Stimulated activated CD8-positive, alpha-beta memory T cell treated with anti-CD3 and anti-CD28 coated beads, Interleukin-4, amount 100 ng/mL, for 4 hours (primary cell): ENCODE measurements around the gene PRSS53.
"Not testable (repeated sequence)": the region's sequence is repeated elsewhere in the genome, so short reads cannot be mapped to it uniquely, and the experiment has no call there.

Source experiments
- DNase-seq, 2 donors: peaks; one replicate each; pipeline ENCODE4 v3.0.0-alpha.2; 2020; ENCODE audit warnings: low read depth in 2 of 2, low spot score in 1 of 2

PRSS53 gene

GRCh38 chr16:31118223-31119155, 29.7 kb upstream of the PRSS53 start:
- DNase-seq = no peak

DNA sequence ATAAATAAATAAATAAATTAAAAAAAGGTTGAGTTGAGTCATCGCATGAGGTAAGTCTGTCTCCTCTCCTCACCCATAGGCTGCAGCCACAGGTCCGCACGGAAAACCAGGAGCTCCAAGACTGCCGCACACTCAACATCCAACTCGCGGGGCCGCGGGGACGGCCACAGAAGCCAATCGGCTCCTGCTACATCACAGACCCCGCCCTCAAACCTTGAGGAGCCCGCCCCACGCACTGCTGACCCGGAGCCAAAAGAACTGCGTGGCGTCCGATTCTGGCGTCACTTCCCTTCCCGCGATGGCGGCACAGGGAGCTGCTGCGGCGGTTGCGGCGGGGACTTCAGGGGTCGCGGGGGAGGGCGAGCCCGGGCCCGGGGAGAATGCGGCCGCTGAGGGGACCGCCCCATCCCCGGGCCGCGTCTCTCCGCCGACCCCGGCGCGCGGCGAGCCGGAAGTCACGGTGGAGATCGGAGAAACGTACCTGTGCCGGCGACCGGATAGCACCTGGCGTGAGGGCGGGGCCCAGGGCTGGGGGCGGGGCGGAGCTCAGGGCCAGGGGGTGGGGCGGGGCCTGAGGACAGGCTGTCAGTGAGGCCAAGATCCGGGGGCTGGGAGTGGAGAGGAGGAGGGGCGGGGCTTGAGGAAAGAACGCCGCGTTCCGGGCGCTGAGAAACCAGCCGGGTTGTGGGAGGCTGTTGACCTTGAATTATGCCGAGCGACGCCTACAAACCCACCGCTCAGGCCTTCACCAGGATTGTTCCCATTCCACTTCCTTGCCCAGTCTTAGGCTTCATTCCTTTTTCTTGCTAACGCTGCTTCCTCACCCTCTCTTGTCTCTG, 28.9 kb upstream of the PRSS53 start, which contains the start of gene KAT8:
KAT8 (plus strand) TSS at position 281 of the 839 bp plus-strand sequence; CDS start at position 299, 18 bp downstream.
- DNase-seq = peak; percentile 94 to 96

- no peak for DNase-seq
Measured at GRCh38 chr16:31114468-31114867, 25.7 kb upstream of the PRSS53 start.

DNA sequence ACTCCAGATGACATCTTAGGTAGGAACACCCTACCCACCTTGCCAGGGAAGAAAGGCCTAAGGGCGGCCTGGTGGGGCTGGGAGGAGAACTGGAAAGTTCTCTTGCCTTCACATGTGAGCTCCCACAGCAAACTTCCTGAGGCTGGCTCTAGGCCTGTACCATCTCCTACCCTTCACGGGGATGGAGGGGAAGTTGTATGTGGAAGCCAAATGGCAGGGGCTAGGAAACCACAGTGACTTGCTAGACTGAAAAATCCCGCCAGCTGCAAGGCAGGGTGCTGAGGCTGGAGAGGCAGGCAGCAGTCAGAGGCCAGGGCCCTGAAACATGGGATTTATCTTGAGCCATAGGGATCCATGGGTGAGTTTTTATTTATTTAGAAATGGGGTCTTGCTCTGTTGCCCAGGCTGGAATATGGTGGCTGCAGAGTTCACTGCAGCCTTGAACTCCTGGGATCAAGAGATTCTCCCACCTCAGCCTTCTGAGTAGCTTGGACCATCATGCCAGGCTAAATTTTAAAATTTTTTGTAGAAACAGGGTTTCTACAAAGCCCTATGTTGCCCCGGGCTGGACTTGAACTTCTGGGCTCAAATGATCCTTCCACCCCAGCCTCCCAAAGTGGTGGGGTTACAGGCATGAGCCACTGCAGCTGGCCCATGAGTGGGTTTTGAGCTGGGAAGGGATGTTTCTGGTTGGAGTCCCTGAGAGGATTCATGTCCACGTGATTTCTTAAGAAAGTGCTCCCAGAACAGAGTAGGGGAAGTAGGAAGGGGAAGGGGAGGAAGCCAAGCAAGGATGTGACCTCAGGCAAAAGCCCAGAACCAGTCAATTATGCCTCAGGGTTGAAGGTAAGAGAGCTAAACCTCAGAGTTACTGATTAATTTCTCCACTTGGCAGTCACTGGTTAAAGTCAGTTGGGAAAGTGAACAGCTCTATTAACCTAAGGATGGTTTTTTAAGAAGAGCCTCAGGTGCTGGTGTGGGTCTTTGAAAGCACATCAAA, 24.7 kb upstream of the PRSS53 start:
- no peak for DNase-seq

GRCh38 chr16:31112711-31113110, 24.0 kb upstream of the PRSS53 start:
- DNase-seq = no peak

DNA sequence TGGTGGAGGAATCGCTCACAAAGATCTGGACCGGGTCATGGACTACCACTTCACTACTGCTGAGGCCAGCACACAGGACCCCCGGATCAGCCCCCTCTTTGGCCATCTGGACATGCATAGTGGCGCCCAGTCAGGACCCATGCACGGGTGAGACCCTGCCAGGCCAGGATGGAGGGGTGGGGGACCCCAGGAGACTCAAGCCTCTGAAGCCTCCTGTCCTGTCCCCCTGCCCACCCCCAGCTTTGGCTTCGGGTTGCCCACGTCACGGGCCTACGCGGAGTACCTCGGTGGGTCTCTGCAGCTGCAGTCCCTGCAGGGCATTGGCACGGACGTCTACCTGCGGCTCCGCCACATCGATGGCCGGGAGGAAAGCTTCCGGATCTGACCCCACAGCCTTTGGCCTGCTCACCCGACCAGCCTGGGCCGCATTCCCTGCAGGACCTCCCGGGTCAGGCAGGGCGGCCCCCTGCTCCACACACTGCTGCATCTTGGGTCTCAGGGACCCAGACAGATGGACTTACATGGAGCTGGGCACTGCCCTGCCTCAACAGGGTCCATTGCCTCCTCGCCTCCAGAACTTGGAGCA, 23.2 kb upstream of the PRSS53 start:
- DNase-seq = no peak

GRCh38 chr16:31110106-31111034, 21.6 kb upstream of the PRSS53 start:
- DNase-seq = no peak

DNA sequence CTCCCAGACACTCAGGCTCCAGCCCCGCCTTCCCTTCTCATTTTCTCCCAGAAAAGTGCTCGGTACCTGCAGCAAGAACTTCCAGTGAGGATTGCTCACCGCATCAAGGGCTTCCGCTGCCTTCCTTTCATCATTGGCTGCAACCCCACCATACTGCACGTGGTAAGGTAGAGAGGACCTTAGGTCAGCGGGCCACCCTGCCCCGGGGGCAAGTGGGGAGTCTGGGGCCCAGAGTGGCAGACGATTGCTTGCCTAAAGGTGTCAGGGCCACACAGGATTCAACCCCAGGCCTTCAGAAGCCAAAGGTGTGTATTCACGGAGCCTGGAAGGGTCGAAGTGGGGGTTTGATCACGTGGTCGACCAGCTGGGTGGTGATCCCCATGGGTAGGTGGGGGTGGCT, 20.9 kb upstream of the PRSS53 start:
- no peak for DNase-seq

DNA sequence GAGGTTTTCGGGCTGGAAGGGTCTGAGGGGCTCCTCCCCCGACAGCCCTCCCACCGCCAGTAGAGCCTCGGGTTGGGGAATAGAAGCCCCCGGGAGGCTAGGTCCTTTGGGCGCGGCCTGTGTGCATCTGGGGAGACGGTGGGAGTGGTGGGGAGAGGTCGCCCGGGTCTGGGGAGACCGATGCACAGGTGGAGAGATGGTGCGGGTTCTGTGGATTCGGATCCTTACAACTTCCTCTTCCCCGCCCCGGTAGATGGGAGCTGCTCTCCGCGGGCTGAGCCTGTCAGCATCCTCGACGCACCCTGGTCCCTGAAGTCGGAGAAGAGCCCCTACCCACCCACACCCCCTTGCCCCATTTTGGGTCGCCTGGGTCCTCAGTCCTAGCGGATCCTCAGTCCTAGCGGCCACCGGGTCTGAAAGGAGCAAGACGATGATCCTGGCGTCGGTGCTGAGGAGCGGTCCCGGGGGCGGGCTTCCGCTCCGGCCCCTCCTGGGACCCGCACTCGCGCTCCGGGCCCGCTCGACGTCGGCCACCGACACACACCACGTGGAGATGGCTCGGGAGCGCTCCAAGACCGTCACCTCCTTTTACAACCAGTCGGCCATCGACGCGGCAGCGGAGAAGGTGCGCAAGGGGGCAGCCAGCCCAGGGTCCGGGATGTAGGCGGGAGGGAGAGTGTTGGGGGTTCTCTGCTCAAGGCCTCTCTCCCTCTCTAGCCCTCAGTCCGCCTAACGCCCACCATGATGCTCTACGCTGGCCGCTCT, 20.2 kb upstream of the PRSS53 start:
- no peak for DNase-seq

DNA sequence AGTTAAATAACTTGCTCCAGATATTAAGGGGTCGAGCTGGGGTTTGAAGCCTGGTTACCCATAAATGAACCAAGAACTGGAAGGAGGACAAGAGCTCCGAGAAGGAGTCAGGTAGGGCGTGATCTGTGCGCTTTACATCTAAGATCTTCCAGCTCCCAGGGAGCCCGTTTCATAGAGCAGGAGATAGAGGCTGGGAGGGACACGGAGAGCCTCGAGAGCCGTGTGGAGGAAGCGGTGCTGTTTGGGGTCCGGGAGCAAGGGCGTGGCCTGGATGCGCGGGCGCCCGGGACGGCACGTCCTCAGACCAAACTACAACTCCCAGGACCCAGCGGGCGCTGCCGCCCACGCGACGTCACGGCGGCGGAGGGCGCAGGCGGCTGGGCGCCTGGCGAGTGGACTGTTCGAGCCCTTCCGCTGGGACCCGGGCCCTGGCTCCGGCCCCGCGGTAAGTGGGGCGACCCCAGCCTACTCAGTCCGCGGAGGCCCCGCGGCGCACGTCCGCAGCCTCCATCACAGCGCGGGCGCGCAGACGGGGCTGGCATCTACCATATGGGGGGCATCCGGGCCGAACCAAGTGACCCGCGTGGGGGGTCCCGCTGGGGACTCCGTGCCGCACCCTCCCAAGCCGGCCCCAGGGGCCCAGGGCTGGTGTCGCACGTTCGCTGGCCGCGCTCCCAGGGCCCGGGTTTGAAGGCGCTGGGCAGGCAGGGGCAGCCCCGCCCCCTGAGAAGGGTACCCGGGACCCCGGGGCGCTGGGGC, 19.5 kb upstream of the PRSS53 start, which contains the start of gene BCKDK:
BCKDK (plus strand) TSS at position 352 of the 759 bp plus-strand sequence. CDS start 838 bp downstream, outside the sequence.
- DNase-seq = peak; percentile 33 to 38

GRCh38 chr16:31107465-31107867, 18.7 kb upstream of the PRSS53 start:
- DNase-seq = no peak

- DNase-seq = no peak
Measured at GRCh38 chr16:31106509-31107464, 18.0 kb upstream of the PRSS53 start.

GRCh38 chr16:31105677-31106213, 17.0 kb upstream of the PRSS53 start:
- DNase-seq = peak; percentile 58 to 70

DNA sequence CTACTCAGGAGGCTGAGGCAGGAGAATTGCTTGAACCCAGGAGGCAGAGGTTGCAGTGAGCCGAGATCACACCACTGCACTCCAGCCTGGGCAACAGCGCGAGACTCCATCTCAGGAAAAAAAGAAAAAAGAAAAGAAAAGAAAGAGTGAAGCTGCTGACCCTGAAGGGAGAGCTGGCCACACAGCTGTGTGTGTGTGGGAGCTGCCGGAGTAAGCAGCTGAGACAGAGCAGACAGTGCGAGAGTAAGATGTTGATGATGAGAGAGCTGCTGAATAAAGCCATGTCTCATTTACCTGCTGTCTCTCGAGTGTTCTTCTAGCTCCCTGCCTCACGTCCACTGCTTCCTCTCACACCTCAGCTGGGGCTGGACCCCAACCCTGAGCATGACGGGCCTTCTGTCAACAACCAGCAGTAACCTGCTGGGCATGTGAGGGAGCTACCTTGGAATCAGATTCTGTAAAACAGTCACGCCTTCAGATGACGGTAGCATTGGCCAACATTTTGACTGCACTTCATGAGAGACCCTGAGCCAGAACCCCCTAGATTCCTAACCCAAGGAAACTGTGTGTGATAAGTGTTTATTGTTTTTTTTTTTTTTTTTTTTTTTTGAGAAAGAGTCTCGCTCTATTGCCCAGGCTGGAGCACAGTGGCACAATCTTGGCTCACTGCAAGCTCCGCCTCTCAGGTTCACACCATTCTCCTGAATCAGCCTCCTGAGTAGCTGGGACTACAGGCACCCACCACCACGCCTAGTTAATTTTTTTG, 12.3 kb upstream of the PRSS53 start:
- not testable (repeated sequence) for DNase-seq

GRCh38 chr16:31099860-31100638, 11.3 kb upstream of the PRSS53 start:
- no peak for DNase-seq
